MV-4-11 (cell line): ENCODE measurements around the gene RPL14.

ENCODE experiments used
- DNase-seq: peaks from one replicate; lab custom pipeline; 2025; lab: John Stamatoyannopoulos, UW

RPL14 gene

GRCh38 chr3:40456940-40457823 lies at the start of gene RPL14:
Gene RPL14, plus strand, starts transcription at chr3:40457339. Its CDS starts 133 bp downstream, at chr3:40457472.
- peak; percentile 94 for DNase-seq

- no peak for DNase-seq
Observed at GRCh38 chr3:40407611-40408010, 49.5 kb upstream of the RPL14 start.

- DNase-seq: no peak
Observed at GRCh38 chr3:40414270-40414669, 42.9 kb upstream of the RPL14 start.

- no peak for DNase-seq
Observed at GRCh38 chr3:40417845-40418543, 39.1 kb upstream of the RPL14 start.

GRCh38 chr3:40422861-40423260 lies 34.3 kb upstream of the RPL14 start:
- DNase-seq: no peak

GRCh38 chr3:40427045-40427669 lies 30.0 kb upstream of the RPL14 start:
- DNase-seq: no peak

- no peak for DNase-seq
Observed at GRCh38 chr3:40432793-40433192, 24.3 kb upstream of the RPL14 start.

- DNase-seq: no peak
Observed at GRCh38 chr3:40437889-40438288, 19.2 kb upstream of the RPL14 start.

- DNase-seq: no peak
Observed at GRCh38 chr3:40445062-40445461, 12.1 kb upstream of the RPL14 start.

- no peak for DNase-seq
Observed at GRCh38 chr3:40445880-40446279, 11.3 kb upstream of the RPL14 start.

GRCh38 chr3:40450438-40450837 lies 6.7 kb upstream of the RPL14 start:
- DNase-seq: no peak

- no peak for DNase-seq
Observed at GRCh38 chr3:40451551-40451950, 5.6 kb upstream of the RPL14 start.

- DNase-seq: no peak
Observed at GRCh38 chr3:40452057-40452456, 5.1 kb upstream of the RPL14 start.

- no peak for DNase-seq
Observed at GRCh38 chr3:40452562-40452875, 4.6 kb upstream of the RPL14 start.

- DNase-seq: peak; percentile 99
Observed at GRCh38 chr3:40452876-40453730, 4.0 kb upstream of the RPL14 start.

GRCh38 chr3:40453933-40454332 lies 3.2 kb upstream of the RPL14 start:
- no peak for DNase-seq

- no peak for DNase-seq
Observed at GRCh38 chr3:40455328-40455727, 1.8 kb upstream of the RPL14 start.

- no peak for DNase-seq
Observed at GRCh38 chr3:40456279-40456939, 730 bp upstream of the RPL14 start.

- DNase-seq: no peak
Observed at GRCh38 chr3:40458473-40458872, 1.3 kb downstream of the RPL14 start.

- DNase-seq: peak; percentile 48
Observed at GRCh38 chr3:40460481-40460880, 3.3 kb downstream of the RPL14 start.

- no peak for DNase-seq
Observed at GRCh38 chr3:40461161-40461560, 4.0 kb downstream of the RPL14 start.
